Measurements from ENCODE around the gene ULK1. TPM values are rescaled to one million over a fixed set of nuclear protein-coding genes. Genes with fewer than 3 reads are reported as not detected.

Gene ULK1
- total and polyA plus RNA-seq, 2 donors (not counting 1 experiment from before 2014, with no cell fraction given): 3.3 to 14.9 TPM

DNA sequence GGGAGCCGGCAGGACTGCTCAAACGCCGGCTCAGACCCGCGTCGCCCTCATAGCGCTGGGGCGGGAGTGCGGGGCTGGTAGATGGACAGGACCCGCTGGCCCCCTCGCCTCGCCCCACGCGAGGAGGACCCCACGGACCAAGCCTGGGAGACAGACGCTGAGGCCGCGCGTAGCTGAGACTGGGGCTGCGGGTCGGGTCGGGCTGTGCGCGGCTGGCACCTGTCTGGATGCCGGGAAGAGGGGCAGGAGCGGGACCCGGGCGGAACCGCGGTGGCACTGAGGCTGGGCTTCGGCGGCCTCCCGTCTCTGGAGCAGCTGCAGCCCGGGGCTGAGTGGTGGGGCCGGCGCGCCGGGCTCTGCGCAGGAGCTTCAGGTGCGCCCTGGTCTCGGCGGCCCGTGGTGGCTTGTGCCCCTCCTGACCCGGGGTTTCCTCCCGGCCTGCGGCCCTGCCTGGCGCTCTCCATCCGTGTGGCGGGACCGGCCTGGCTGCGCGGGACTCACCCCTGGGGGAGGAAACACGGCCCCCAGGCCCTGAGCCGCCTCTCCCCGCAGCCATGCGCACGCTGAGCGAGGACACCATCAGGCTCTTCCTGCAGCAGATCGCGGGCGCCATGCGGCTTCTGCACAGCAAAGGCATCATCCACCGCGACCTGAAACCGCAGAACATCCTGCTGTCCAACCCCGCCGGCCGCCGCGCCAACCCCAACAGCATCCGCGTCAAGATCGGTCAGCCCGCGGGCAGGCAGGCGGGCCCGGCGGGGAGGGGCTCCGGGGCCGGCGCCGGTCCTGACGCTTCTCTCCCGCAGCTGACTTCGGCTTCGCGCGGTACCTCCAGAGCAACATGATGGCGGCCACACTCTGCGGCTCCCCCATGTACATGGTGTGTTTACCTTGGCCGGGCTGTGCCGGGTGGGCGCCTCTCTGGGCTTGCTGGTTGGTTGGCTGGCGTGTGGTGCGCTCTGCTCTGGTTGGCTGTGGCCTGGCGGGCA lies 14.0 kb downstream of the ULK1 start:
- H2AFZ ChIP-seq (ENCODE audit: low read length): no peak overlapping the region
- H3K9me3 ChIP-seq (ENCODE audit: control insufficient read depth, insufficient read depth, low read depth, low read length): no peaks in the 10 kb centered on the region
- no peak overlapping the region for H3K4me3 ChIP-seq (replicated peaks in 1 of 4; ENCODE audit: control extremely low read depth in 1 of 4, insufficient read depth in 1 of 4, low read depth in 3 of 4, low read length in 4 of 4)
- H3K27me3 ChIP-seq (ENCODE audit: control insufficient read depth, insufficient read depth, low read length): no peaks in the 10 kb centered on the region
- DNase-seq (ENCODE audit: low read depth in 2 of 2): no peak
- H3K79me2 ChIP-seq (ENCODE audit: control insufficient read depth, insufficient read depth, low read length): no peaks in the 10 kb centered on the region
- no peak overlapping the region for H3K9ac ChIP-seq (ENCODE audit: insufficient read depth, low read length)
- no peak overlapping the region for H3K4me2 ChIP-seq (ENCODE audit: extremely low read depth, insufficient read depth, low read length)
- no peak overlapping the region for H3K27ac ChIP-seq (ENCODE audit: insufficient read depth, low read length)
- H4K20me1 ChIP-seq (ENCODE audit: control insufficient read depth, extremely low read depth, insufficient read depth, low read length): no peaks in the 10 kb centered on the region
- TF ChIP-seq, protein P1, sequence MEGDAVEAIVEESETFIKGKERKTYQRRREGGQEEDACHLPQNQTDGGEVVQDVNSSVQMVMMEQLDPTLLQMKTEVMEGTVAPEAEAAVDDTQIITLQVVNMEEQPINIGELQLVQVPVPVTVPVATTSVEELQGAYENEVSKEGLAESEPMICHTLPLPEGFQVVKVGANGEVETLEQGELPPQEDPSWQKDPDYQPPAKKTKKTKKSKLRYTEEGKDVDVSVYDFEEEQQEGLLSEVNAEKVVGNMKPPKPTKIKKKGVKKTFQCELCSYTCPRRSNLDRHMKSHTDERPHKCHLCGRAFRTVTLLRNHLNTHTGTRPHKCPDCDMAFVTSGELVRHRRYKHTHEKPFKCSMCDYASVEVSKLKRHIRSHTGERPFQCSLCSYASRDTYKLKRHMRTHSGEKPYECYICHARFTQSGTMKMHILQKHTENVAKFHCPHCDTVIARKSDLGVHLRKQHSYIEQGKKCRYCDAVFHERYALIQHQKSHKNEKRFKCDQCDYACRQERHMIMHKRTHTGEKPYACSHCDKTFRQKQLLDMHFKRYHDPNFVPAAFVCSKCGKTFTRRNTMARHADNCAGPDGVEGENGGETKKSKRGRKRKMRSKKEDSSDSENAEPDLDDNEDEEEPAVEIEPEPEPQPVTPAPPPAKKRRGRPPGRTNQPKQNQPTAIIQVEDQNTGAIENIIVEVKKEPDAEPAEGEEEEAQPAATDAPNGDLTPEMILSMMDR (conservative IDR thresholded peaks at IDR 0.05 in 1 of 2, IDR thresholded peaks at IDR 0.05 in 1 of 2; ENCODE audit: low read depth in 1 of 2, low read length in 2 of 2): no peak
- no peak for TF ChIP-seq EZH2 (IDR thresholded peaks at IDR 0.05; ENCODE audit: low read length, missing control alignments)
- peaks cover 6% of the 10 kb centered on the region for H3K4me1 ChIP-seq (ENCODE audit: control insufficient read depth, extremely low read depth, insufficient read depth, low read length)
- H3K36me3 ChIP-seq (ENCODE audit: control insufficient read depth, insufficient read depth, low read length): peaks cover 5% of the 10 kb centered on the region

DNA sequence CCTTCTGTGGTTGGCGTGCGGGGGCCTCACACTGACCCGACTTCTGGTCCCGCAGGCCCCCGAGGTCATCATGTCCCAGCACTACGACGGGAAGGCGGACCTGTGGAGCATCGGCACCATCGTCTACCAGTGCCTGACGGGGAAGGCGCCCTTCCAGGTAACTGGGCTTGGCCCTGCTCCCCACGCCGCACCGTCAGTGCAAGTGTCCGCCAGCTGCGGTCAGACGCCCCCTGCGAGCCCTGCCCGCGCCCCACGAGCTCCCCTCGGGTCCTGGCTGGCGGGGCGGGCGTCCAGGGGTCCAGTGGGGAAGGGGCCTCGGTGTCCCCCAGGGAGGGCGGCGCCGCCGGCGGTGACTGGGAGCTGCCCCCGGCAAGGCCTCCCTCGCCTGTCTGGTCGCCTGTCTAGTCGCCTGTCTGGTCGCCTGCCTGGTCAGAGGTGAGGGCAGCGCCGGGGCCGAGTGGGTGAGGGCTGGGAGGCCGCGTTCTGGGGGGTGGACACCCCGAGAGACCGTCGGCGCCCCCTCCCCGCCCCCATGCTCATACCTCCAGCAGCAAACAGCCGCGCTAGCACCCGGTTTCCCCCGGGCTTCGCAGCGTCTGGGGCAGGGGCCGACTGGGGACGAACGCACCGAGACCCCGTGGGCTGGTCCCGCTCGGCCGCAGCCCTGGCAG lies 14.8 kb downstream of the ULK1 start:
- DNase-seq (ENCODE audit: low read depth in 2 of 2): no peak

More for the DNA sequence above, 14.8 kb downstream of the ULK1 start:
- no peak overlapping the region for H3K4me3 ChIP-seq (replicated peaks in 1 of 4; ENCODE audit: control extremely low read depth in 1 of 4, insufficient read depth in 1 of 4, low read depth in 3 of 4, low read length in 4 of 4)
- H3K27me3 ChIP-seq (ENCODE audit: control insufficient read depth, insufficient read depth, low read length): no peaks in the 10 kb centered on the region
- no peaks in the 10 kb centered on the region for H4K20me1 ChIP-seq (ENCODE audit: control insufficient read depth, extremely low read depth, insufficient read depth, low read length)
- TF ChIP-seq, protein P1 (conservative IDR thresholded peaks at IDR 0.05 in 1 of 2, IDR thresholded peaks at IDR 0.05 in 1 of 2; ENCODE audit: low read depth in 1 of 2, low read length in 2 of 2): no peak
- TF ChIP-seq EZH2 (IDR thresholded peaks at IDR 0.05; ENCODE audit: low read length, missing control alignments): no peak
- no peak overlapping the region for H3K4me2 ChIP-seq (ENCODE audit: extremely low read depth, insufficient read depth, low read length)
- no peak overlapping the region for H3K27ac ChIP-seq (ENCODE audit: insufficient read depth, low read length)
- no peaks in the 10 kb centered on the region for H3K9me3 ChIP-seq (ENCODE audit: control insufficient read depth, insufficient read depth, low read depth, low read length)
- H3K36me3 ChIP-seq (ENCODE audit: control insufficient read depth, insufficient read depth, low read length): peaks cover 8% of the 10 kb centered on the region
- H3K79me2 ChIP-seq (ENCODE audit: control insufficient read depth, insufficient read depth, low read length): no peaks in the 10 kb centered on the region
- H3K9ac ChIP-seq (ENCODE audit: insufficient read depth, low read length): no peak overlapping the region
- H3K4me1 ChIP-seq (ENCODE audit: control insufficient read depth, extremely low read depth, insufficient read depth, low read length): peaks cover 6% of the 10 kb centered on the region
- H2AFZ ChIP-seq (ENCODE audit: low read length): no peak overlapping the region
